Measurements from ENCODE around the gene OPN1MW3.
"Not testable (repeated sequence)": the region's sequence is repeated elsewhere in the genome, so short reads cannot be mapped to it uniquely, and the experiment has no call there.

GRCh38 chrX:154247377-154248045, 9.9 kb upstream of the OPN1MW3 start:
- TF ChIP-seq TARDBP (IDR thresholded peaks at IDR 0.05); BHLHE40 (IDR thresholded peaks at IDR 0.05; ENCODE audit: borderline replicate concordance); ELF4 (IDR thresholded peaks at IDR 0.05); FOXM1 (IDR thresholded peaks at IDR 0.05; ENCODE audit: borderline replicate concordance); HDGF (IDR thresholded peaks at IDR 0.05; ENCODE audit: borderline replicate concordance); FOXK2 (IDR thresholded peaks at IDR 0.05); SUZ12 (IDR thresholded peaks at IDR 0.05); ZNF384 (IDR thresholded peaks at IDR 0.05); SP1 (IDR thresholded peaks at IDR 0.05); FOXA1 (IDR thresholded peaks at IDR 0.05); LEF1 (IDR thresholded peaks at IDR 0.05; ENCODE audit: borderline replicate concordance): not testable (repeated sequence)
- TF ChIP-seq, protein P1, sequence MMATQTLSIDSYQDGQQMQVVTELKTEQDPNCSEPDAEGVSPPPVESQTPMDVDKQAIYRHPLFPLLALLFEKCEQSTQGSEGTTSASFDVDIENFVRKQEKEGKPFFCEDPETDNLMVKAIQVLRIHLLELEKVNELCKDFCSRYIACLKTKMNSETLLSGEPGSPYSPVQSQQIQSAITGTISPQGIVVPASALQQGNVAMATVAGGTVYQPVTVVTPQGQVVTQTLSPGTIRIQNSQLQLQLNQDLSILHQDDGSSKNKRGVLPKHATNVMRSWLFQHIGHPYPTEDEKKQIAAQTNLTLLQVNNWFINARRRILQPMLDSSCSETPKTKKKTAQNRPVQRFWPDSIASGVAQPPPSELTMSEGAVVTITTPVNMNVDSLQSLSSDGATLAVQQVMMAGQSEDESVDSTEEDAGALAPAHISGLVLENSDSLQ (IDR thresholded peaks at IDR 0.05) = not testable (repeated sequence)

Measured in HEK293T (cell line).